Fibroblast of lung (primary cell): ENCODE results near the gene KCTD16.

Experiments used
- EZH2 ChIP-seq: IDR thresholded peaks from 2 replicates; pipeline ENCODE4 v1.5.1; 2012; ENCODE audit warnings: low read length, control low read depth, mild to moderate bottlenecking; ENCODE audit errors: missing control alignments
- TF ChIP-seq, protein P1 (sequence below), 2 donors: IDR thresholded peaks in 1 of 2; conservative IDR thresholded peaks in 1 of 2; 1 replicate in 1 of 2; 2 replicates in 1 of 2; pipeline ENCODE4 v1.5.1; 2011 to 2012; ENCODE audit warnings: low read length in 2 of 2, control low read depth in 1 of 2, inconsistent platforms in 1 of 2, low read depth in 1 of 2, mild to moderate bottlenecking in 1 of 2

DNA sequence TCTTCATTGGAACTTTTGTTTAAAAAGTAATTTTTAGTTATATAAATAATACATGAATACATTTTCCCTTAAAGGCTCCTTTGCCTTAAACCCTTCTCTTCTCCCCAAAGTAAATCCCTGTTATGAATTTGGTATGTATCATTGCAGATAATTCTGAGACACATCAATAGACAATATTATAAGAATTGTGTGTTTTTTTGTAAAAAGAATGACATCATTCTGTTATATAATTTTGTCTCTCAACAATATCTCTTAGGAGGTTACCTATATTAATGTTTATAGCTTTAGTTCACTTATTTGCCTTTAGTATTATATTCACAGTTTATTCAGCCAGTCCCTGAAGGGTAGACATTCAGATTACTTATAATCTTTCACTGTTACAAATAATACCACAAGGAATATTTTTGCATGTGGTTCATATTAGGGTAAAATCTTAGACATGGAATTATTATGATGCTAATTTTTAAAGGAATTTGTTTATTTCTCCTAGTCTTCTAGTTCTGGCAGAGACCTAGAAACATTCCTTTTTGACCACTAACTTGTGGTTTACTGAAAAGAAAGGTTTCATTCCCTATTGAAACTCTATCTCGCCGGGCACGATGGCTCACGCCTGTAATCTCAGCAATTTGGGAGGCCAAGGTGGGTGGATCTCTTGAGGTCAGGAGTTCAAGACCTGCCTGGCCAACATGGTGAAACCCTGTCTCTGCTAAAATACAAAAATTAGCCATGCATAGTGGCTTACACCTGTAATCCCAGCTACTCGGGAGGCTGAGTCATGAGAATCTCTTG lies 105.6 kb downstream of the KCTD16 start:
- TF ChIP-seq, protein P1, sequence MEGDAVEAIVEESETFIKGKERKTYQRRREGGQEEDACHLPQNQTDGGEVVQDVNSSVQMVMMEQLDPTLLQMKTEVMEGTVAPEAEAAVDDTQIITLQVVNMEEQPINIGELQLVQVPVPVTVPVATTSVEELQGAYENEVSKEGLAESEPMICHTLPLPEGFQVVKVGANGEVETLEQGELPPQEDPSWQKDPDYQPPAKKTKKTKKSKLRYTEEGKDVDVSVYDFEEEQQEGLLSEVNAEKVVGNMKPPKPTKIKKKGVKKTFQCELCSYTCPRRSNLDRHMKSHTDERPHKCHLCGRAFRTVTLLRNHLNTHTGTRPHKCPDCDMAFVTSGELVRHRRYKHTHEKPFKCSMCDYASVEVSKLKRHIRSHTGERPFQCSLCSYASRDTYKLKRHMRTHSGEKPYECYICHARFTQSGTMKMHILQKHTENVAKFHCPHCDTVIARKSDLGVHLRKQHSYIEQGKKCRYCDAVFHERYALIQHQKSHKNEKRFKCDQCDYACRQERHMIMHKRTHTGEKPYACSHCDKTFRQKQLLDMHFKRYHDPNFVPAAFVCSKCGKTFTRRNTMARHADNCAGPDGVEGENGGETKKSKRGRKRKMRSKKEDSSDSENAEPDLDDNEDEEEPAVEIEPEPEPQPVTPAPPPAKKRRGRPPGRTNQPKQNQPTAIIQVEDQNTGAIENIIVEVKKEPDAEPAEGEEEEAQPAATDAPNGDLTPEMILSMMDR (conservative IDR thresholded peaks at IDR 0.05 in 1 of 2, IDR thresholded peaks at IDR 0.05 in 1 of 2; ENCODE audit: low read depth in 1 of 2, low read length in 2 of 2) = no peak
- TF ChIP-seq EZH2 = no peak
